ENCODE measurements around the gene PCP4.

DNA sequence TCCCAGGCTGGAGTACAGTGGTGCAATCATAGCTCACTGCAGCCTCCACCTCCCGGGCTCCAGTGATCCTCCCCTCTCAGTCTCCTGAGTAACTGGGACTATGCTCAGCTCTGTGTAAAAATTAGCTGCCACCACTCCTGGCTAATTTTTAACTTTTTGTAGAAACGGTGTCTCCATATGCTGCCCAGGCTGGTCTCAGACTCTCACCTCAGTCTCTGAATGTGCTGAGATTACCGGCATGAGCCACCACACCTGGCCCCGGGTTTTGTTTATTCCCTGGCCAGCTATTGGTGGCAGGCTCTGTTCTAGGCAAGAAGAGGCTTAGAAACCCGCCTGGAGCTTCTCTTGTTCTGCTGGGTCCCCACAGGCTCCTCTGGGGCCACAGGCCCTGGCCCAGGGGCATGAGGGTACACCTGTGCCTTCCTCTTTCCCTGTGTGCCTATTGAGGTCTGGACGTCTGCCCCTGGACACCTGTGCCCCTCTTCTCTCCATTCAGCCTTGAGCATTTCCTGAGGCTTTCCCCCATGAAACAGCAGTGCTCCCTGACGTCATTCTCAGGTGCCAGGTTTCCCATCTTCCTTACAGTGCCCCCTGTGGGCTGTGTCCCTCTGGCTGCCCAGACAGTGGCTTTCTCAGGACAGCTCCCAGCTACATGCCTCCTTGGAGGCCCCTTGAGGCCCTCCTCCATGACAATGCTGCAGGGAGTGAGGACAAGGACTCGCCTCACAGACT lies 57.5 kb downstream of the PCP4 start:
- TF ChIP-seq, protein P1, sequence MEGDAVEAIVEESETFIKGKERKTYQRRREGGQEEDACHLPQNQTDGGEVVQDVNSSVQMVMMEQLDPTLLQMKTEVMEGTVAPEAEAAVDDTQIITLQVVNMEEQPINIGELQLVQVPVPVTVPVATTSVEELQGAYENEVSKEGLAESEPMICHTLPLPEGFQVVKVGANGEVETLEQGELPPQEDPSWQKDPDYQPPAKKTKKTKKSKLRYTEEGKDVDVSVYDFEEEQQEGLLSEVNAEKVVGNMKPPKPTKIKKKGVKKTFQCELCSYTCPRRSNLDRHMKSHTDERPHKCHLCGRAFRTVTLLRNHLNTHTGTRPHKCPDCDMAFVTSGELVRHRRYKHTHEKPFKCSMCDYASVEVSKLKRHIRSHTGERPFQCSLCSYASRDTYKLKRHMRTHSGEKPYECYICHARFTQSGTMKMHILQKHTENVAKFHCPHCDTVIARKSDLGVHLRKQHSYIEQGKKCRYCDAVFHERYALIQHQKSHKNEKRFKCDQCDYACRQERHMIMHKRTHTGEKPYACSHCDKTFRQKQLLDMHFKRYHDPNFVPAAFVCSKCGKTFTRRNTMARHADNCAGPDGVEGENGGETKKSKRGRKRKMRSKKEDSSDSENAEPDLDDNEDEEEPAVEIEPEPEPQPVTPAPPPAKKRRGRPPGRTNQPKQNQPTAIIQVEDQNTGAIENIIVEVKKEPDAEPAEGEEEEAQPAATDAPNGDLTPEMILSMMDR (IDR thresholded peaks at IDR 0.05; ENCODE audit: low read depth, low read length, missing input control) = no peak
- TF ChIP-seq NR2F2 (IDR thresholded peaks at IDR 0.05) (no peak), RXRA (IDR thresholded peaks at IDR 0.05) (no peak), SP1 (IDR thresholded peaks at IDR 0.05) (no peak), GABPA (IDR thresholded peaks at IDR 0.05 in 1 of 2, conservative IDR thresholded peaks at IDR 0.05 in 1 of 2) (no peak), EGR1 (IDR thresholded peaks at IDR 0.05; ENCODE audit: low read depth in 2 of 2) (no peak), JUND (IDR thresholded peaks at IDR 0.05) (no peak), RAD21 (IDR thresholded peaks at IDR 0.05) (no peak), YY1 (IDR thresholded peaks at IDR 0.05) (no peak), TAF1 (conservative IDR thresholded peaks at IDR 0.05) (no peak), FOXA1 (IDR thresholded peaks at IDR 0.05) (no peak)
- TF ChIP-seq, protein P2, sequence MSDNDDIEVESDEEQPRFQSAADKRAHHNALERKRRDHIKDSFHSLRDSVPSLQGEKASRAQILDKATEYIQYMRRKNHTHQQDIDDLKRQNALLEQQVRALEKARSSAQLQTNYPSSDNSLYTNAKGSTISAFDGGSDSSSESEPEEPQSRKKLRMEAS (IDR thresholded peaks at IDR 0.05) = no peak
- TF ChIP-seq, protein P3, sequence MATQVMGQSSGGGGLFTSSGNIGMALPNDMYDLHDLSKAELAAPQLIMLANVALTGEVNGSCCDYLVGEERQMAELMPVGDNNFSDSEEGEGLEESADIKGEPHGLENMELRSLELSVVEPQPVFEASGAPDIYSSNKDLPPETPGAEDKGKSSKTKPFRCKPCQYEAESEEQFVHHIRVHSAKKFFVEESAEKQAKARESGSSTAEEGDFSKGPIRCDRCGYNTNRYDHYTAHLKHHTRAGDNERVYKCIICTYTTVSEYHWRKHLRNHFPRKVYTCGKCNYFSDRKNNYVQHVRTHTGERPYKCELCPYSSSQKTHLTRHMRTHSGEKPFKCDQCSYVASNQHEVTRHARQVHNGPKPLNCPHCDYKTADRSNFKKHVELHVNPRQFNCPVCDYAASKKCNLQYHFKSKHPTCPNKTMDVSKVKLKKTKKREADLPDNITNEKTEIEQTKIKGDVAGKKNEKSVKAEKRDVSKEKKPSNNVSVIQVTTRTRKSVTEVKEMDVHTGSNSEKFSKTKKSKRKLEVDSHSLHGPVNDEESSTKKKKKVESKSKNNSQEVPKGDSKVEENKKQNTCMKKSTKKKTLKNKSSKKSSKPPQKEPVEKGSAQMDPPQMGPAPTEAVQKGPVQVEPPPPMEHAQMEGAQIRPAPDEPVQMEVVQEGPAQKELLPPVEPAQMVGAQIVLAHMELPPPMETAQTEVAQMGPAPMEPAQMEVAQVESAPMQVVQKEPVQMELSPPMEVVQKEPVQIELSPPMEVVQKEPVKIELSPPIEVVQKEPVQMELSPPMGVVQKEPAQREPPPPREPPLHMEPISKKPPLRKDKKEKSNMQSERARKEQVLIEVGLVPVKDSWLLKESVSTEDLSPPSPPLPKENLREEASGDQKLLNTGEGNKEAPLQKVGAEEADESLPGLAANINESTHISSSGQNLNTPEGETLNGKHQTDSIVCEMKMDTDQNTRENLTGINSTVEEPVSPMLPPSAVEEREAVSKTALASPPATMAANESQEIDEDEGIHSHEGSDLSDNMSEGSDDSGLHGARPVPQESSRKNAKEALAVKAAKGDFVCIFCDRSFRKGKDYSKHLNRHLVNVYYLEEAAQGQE (IDR thresholded peaks at IDR 0.05) = no peak
- TF ChIP-seq, protein P4, sequence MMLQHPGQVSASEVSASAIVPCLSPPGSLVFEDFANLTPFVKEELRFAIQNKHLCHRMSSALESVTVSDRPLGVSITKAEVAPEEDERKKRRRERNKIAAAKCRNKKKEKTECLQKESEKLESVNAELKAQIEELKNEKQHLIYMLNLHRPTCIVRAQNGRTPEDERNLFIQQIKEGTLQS (IDR thresholded peaks at IDR 0.05) = no peak
